HG02938 (cell line): ENCODE results near the gene UGT1A8.
"Not testable (repeated sequence)": the region's sequence is repeated elsewhere in the genome, so short reads cannot be mapped to it uniquely, and the experiment has no call there.

ENCODE experiments used
- ATAC-seq: cut with Tn5 transposase; IDR thresholded peaks from one replicate; pipeline ENCODE4 v1.9.1; 2021; ENCODE audit warnings: mild to moderate bottlenecking, moderate library complexity; ENCODE audit not compliant: unreplicated experiment

UGT1A8 gene

DNA sequence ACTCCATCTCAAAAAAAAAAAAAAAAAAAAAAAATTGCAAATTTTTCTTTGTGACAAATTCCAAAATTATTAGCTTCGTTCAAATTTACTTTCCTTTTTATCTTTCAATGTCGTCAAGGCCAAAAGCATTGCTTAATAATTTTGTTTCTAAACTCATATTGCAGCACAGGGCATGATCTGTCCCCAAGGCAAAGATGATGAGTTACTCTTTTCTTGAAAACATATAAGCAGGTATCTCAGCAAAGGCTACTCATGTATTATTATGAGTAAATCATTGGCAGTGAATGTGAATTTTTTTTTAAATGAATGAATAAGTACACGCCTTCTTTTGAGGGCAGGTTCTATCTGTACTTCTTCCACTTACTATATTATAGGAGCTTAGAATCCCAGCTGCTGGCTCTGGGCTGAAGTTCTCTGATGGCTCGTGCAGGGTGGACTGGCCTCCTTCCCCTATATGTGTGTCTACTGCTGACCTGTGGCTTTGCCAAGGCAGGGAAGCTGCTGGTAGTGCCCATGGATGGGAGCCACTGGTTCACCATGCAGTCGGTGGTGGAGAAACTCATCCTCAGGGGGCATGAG is 64.2 kb downstream of the UGT1A8 start, which contains the start of gene UGT1A7:
TSS of gene UGT1A7 (plus strand) at position 381 of the 579 bp plus-strand sequence. CDS start at position 418, 37 bp downstream.
- ATAC-seq: no peak

- no peak for ATAC-seq
These were observed 67.2 kb downstream of the UGT1A8 start for GRCh38 chr2:233684640-233685039.

- ATAC-seq: no peak
These were observed 69.5 kb downstream of the UGT1A8 start for GRCh38 chr2:233686928-233687327.

GRCh38 chr2:233688341-233688740 is 70.9 kb downstream of the UGT1A8 start:
- no peak for ATAC-seq

GRCh38 chr2:233689031-233689430 is 71.6 kb downstream of the UGT1A8 start:
- ATAC-seq: no peak

GRCh38 chr2:233689501-233689900 is 72.1 kb downstream of the UGT1A8 start:
- ATAC-seq: no peak

- no peak for ATAC-seq
These were observed 73.0 kb downstream of the UGT1A8 start for GRCh38 chr2:233690444-233690843.

GRCh38 chr2:233691443-233692433 is 74.3 kb downstream of the UGT1A8 start:
- ATAC-seq: no peak

DNA sequence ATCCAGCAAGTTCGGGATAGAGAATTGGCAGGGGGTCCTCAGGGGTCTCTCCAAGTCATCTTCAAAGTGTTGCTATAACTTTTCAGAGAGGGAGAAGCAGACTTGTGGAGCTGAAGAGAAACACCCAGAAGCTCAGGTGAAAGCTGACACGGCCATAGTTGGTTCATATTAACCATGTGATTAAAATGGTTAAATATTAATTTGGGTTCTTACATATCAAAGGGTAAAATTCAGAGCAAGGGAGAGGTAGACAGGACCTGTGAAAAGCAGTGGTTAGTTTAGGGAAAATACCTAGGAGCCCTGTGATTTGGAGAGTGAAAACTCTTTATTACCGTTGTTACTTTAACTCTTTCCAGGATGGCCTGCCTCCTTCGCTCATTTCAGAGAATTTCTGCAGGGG is 75.2 kb downstream of the UGT1A8 start, which contains the start of gene UGT1A6:
TSS of gene UGT1A6 (plus strand) at position 243 of the 400 bp plus-strand sequence. CDS start at position 358, 115 bp downstream.
- ATAC-seq: no peak

GRCh38 chr2:233693963-233694362 is 76.5 kb downstream of the UGT1A8 start:
- no peak for ATAC-seq

- ATAC-seq: no peak
These were observed 81.3 kb downstream of the UGT1A8 start for GRCh38 chr2:233698740-233699139.

GRCh38 chr2:233699424-233700027 is 82.1 kb downstream of the UGT1A8 start:
- ATAC-seq: no peak

DNA sequence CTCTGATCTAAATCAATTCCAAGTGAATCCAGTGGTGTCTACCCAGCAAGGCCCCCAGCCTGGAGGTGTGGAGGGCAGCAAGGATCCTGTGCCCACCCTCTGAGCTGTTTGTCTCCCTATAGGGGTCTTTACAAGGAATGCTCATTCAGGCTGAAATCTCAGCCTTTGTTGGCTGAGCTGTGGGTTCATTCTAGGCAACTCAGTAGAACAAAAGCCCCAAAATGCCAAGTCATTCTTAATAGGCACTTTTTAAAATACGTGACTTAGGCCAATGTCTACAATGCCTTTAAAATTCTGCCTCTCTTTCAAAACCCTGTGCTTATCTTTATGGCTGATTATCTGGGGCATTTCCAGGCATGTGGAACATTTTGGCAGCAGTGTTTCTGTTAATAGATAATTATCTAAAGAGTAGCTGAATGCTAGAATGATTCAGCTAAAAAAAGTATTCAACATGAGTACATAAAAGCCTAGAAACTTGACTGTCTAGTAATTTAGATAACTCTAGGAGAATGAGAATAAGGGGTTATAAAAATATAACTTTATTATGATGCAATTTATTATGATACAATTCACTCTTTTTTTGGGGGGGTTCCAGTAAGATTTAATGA is 82.7 kb downstream of the UGT1A8 start:
- ATAC-seq: no peak

- ATAC-seq: not testable (repeated sequence)
These were observed 83.4 kb downstream of the UGT1A8 start for GRCh38 chr2:233700842-233701241.

DNA sequence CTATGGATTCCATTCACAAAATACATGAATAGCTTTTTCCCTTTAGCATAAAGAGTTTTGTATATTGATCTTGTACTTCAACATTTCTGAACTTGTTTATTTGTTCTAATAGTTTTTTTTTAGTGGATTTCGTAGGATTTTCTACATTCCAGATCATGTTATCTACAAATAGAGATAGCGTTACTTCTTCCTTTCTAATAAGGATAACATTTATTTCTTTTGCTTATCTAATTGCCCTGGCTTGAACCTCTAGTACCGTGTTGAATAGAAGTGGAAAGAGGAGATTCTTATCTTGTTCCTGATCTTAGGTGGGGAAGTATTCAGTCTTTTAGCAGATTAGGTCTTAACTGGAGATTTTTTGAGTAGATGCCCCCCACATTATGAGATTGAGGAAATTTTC is 84.8 kb downstream of the UGT1A8 start:
- no peak for ATAC-seq

DNA sequence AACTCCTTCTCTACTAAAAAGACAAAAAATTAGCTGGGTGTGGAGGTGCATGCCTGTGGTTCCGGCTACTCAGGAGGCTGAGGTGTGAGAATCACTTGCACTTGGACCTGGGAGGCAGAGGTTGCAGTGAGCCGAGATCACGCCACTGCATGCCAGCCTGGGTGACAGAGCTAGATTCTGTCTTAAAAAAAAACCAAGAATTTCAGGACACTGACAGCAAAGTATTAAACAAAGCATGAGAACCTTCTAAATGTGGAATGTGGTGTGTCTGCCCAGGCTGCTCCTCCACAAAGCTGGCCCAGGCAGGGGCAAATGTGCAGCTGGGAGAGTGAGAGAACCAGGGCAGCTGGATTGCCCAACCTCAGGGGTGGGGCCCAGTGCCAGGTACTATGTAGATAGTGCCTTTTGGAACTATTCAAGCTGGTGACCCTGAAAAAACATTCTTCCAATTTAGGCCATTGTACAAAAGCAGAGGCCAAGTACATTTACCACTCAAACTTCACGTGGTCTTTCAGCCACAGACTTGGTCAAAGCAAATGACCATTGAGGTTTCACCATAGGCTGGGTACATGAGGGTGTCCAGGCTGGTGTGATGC is 88.6 kb downstream of the UGT1A8 start:
- no peak for ATAC-seq

- no peak for ATAC-seq
These were observed 89.3 kb downstream of the UGT1A8 start for GRCh38 chr2:233706720-233707119.

DNA sequence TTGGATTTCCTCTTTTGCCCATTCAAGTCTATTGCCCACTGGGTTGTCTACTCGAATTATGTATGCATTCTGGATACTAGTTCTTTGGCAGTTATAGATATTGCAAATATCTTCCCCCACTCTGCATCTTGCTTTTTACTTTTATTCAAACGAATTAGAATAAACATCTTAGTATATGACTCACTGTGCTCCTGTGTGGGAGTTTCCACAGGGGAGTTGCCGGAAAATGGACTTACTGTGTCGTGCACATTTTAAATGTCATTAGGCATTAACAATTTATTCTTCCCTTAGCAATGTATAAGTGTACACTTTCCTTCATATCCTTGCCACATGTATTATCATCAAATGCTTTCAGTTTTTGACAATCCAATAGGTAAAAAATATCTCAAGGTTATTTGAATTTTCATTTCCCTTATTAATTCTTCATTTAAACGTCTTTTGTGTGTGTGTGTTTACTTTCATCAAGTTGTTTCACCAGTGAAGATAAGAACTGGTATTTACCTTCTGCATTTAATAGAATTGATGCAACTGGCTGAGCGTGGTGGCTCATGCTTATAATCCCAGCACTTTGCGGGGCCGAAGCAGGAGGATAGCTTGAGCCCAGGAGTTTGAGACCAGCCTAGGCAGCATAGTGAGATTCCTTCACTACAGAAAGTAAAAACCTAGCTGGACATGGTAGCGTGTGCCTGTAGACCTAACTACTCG is 90.7 kb downstream of the UGT1A8 start:
- no peak for ATAC-seq

DNA sequence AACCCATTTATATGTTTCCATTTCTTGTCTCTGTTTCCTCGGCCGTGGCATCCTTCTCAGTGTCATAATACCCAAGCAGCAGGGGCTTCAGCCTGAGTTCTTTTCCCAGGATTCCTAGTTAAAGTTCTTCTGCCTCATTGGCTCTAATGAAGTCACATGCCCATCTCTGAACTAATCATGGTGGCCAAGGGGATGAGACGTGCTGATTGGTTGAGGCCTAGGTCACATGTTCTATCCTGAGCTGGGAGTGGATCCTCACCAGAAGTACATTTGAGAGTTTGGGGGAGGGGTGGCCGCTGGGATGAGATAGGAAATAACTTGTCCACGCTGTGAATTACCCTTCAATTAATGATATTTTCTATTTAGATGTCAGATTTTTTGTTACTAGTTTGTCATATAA is 91.5 kb downstream of the UGT1A8 start:
- no peak for ATAC-seq
